AG04450 (cell line): ENCODE data around the gene FGF9. TPM values are rescaled to one million over a fixed set of nuclear protein-coding genes. Genes with fewer than 3 reads are reported as not detected.

Experiments used
- CTCF ChIA-PET: fragments of 300-600, 350-600 bp; formaldehyde crosslinking; extraction: SDS; loops from one replicate; lab custom pipeline; 2022; ENCODE audit warnings: antibody characterized with exemption, inconsistent platforms; lab: Charles Lee
- POLR2A ChIA-PET: fragments of 350-600 bp; formaldehyde crosslinking; extraction: SDS; loops from one replicate; lab custom pipeline; 2021; ENCODE audit warnings: antibody characterized with exemption, inconsistent platforms; lab: Yijun Ruan, JAX
- DNase-seq: peaks from one replicate; pipeline ENCODE4 v3.0.0-alpha.2; 2011; ENCODE audit warnings: low read depth, low spot score
- H3K27ac ChIP-seq: one replicate; pipeline ENCODE4 v1.5.1; 2012; ENCODE audit warnings: low read depth, low read length, control low read depth
- H3K27me3 ChIP-seq: one replicate; pipeline ENCODE4 v1.6.0; 2012; ENCODE audit warnings: low read length; ENCODE audit not compliant: control insufficient read depth, insufficient read depth
- H3K4me3 ChIP-seq: 2 replicates; pipeline ENCODE4 v1.5.1; 2011; ENCODE audit warnings: mild to moderate bottlenecking, low read depth, low read length, control low read depth
- H3K9me3 ChIP-seq: 2 replicates; pipeline ENCODE4 v1.5.1; 2012; ENCODE audit warnings: low read length; ENCODE audit not compliant: control insufficient read depth, insufficient read depth
- CTCF ChIP-seq: IDR thresholded peaks from 2 replicates; pipeline ENCODE4 v1.5.1; 2011; ENCODE audit warnings: low read depth, low read length, control low read depth, inconsistent platforms
- polyA plus RNA-seq: library from polyadenylated mRNA; depleted of rRNA; stranded (reverse); fragments of >200 nt; gene quantifications from 2 replicates; pipeline ENCODE4 v1.2.3, GENCODE V29; 2011

Gene FGF9
- polyA plus RNA-seq, 1 experiment: 0.26 TPM

DNA sequence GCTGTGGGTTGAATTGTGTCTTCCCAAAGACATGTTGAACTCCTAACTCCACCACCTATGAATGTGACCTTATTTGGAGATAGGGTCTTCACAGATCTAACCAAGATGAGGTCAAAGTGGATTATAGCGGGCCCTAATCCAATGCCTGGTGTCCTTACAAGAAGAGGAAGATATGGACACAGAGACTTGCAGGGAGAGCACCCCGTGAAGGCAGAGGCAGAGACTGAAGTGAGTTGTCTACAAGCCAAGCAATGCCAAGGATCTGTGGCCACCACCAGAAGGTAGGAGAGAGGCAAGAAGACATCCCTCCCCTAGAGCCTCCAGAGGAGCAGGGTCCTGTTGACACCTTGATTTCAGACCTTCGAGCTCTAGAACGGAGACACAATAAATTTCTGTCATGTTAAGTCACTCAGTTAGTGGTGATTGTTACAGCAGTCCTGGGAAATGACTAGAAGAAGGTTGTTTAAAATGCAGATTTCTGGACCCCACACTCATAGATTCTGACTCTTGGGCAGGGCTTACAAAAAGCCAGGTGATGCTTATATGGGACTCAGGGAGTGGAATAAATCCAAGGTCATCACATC is 70.6 kb downstream of the FGF9 start:
- H3K27ac ChIP-seq: no peak overlapping the region
- no peak for TF ChIP-seq CTCF
- DNase-seq: no peak
- H3K9me3 ChIP-seq: no peaks in the 10 kb centered on the region
- CTCF ChIA-PET: no interaction called here
- no peaks in the 10 kb centered on the region for H3K27me3 ChIP-seq
- H3K4me3 ChIP-seq: no peak overlapping the region
- POLR2A ChIA-PET: no interaction called here

GRCh38 chr13:21742096-21742495 is 71.2 kb downstream of the FGF9 start:
- Histone ChIP-seq H3K27me3 (no peaks in the 10 kb centered on the region), H3K9me3 (no peaks in the 10 kb centered on the region), H3K4me3 (no peak overlapping the region), H3K27ac (no peak overlapping the region)
- ChIA-PET CTCF (no interaction called here), POLR2A (no interaction called here)
- DNase-seq: no peak
- TF ChIP-seq CTCF: no peak

- no peaks in the 10 kb centered on the region for H3K9me3 ChIP-seq
- ChIA-PET POLR2A (no interaction called here), CTCF (no interaction called here)
- H3K4me3 ChIP-seq: no peak overlapping the region
- TF ChIP-seq CTCF: no peak
- DNase-seq: no peak
- no peaks in the 10 kb centered on the region for H3K27me3 ChIP-seq
- no peak overlapping the region for H3K27ac ChIP-seq
Measured at GRCh38 chr13:21744149-21744548, 73.3 kb downstream of the FGF9 start.

- H3K4me3 ChIP-seq: no peak overlapping the region
- ChIA-PET CTCF (no interaction called here), POLR2A (no interaction called here)
- DNase-seq: no peak
- H3K27ac ChIP-seq: no peak overlapping the region
- no peaks in the 10 kb centered on the region for H3K27me3 ChIP-seq
- H3K9me3 ChIP-seq: no peaks in the 10 kb centered on the region
- TF ChIP-seq CTCF: no peak
Measured at GRCh38 chr13:21745307-21745706, 74.4 kb downstream of the FGF9 start.

DNA sequence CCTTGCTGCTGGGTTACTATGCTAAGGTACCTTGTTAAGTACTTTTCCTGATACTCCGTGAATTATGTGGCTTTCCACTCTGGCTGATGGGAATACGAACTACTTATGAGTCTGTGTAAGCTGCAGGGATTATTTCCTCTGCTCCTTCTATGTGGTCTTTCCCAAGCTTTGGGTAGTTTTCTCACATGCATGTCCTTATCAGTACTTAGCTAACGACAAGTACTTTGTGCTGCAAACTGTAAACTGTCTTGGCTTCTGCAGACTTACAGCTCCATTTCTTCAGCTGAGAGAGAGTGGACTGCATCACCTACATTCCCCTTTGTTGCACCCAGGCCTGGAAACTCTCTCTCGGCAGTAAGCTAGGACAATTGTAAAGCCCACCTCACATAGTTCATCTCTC is 76.6 kb downstream of the FGF9 start:
- CTCF ChIA-PET: no interaction called here
- Histone ChIP-seq H3K27ac (no peak overlapping the region), H3K9me3 (no peaks in the 10 kb centered on the region), H3K27me3 (no peaks in the 10 kb centered on the region), H3K4me3 (no peak overlapping the region)
- POLR2A ChIA-PET: no interaction called here
- no peak for DNase-seq
- TF ChIP-seq CTCF: no peak
